Ovary (tissue), 9 donors: ENCODE results near the gene LDHA. TPM values are rescaled to one million over a fixed set of nuclear protein-coding genes. Genes with fewer than 3 reads are reported as not detected.

ENCODE experiments used
- DNase-seq, 5 donors: peaks; one replicate each; pipeline ENCODE4 v3.0.0-alpha.2; 2019 to 2020
- H3K27ac ChIP-seq, 2 donors: fragments of 200-600 bp; one replicate each; pipeline versions ENCODE4 v1.5.1 to v1.8.0; 2019 to 2022
- H3K27me3 ChIP-seq: fragments of 200-600 bp; one replicate; pipeline ENCODE4 v1.8.0; 2022
- H3K36me3 ChIP-seq: fragments of 200-600 bp; sonication (generic); one replicate; pipeline ENCODE4 v1.5.1; 2019
- H3K4me1 ChIP-seq: one replicate; pipeline ENCODE4 v1.8.1; 2013; ENCODE audit warnings: mild to moderate bottlenecking, moderate library complexity; ENCODE audit not compliant: insufficient read depth
- H3K4me3 ChIP-seq: fragments of 200-600 bp; sonication (generic); one replicate; pipeline ENCODE4 v1.5.1; 2017
- H3K9me3 ChIP-seq, 2 donors: fragments of 200-600 bp in 1 of 2; sonication (generic) in 1 of 2; one replicate each; pipeline versions ENCODE4 v1.5.1 to v1.8.1; 2013 to 2019; ENCODE audit warnings: mild to moderate bottlenecking in 1 of 2, moderate library complexity in 1 of 2
- EP300 ChIP-seq: sonication (generic); formaldehyde crosslinking; IDR thresholded peaks from one replicate; pipeline ENCODE4 v1.6.1; 2017; ENCODE audit warnings: antibody characterized with exemption
- POLR2A ChIP-seq: fragments of 450-650 bp; IDR thresholded peaks from one replicate; pipeline ENCODE4 v1.6.1; 2017; ENCODE audit warnings: antibody characterized with exemption, mild to moderate bottlenecking, moderate library complexity
- WGBS, 3 donors: extraction: QIAGEN DNeasy Blood & Tissue Kit in 1 of 3; methylation state at CpG; one replicate each; pipeline versions ENCODE4 v1.1.5 to v1.1.7; 2013 to 2017; 5-methylcytosine and 5-hydroxymethylcytosine counted together
- intact Hi-C, 4 donors: fragments of 100-400 bp; cut with DNase I; formaldehyde crosslinking; loops; one replicate each; pipeline versions ENCODE4 v1.11.0 to v1.15.1; 2022 to 2023
- polyA plus RNA-seq, 2 donors: library from polyadenylated mRNA; stranded (reverse); fragments of 200-250 nt in 1 of 2; fragments of 350-450 nt in 1 of 2; fragmentation: Illumina TruSeq in 1 of 2; extraction: RNeasy Lipid Tissue Mini Kit (QIAGEN cat#74804) in 1 of 2; gene quantifications; one replicate each; pipeline ENCODE4 v1.2.3, GENCODE V29; 2013 to 2014
- total RNA-seq, 7 donors: library from RNA; depleted of rRNA in 2 of 7; stranded (reverse); fragments of >200 nt in 2 of 7; fragmentation: NEBNext Ultra II Directional in 3 of 7; extraction: Animal tissue kit (Norgen Biotek cat#: 25700) in 3 of 7; gene quantifications; one replicate each; pipeline versions ENCODE4 v1.1.0 to v1.2.4, GENCODE V29; 2016 to 2023
- TF ChIP-seq, protein P1 (sequence below), 3 donors: fragments of 450-650 bp in 2 of 3; fragments of 200-600 bp in 1 of 3; IDR thresholded peaks; one replicate each; pipeline versions ENCODE4 v1.5.1 to v1.8.0; 2016 to 2022; ENCODE audit warnings: antibody characterized with exemption in 3 of 3, mild to moderate bottlenecking in 1 of 3
- donor health status: DM: no; HTN: no; CAD: no; lungs with moderate emphysema.
- donor health status: DM: no; HTN: no; CAD: no.
- donor health status: Bipolar disorder and iron deficiency.
- donor health status: DM: yes; HTN: yes; CAD: no.
- donor health status: DM: no; HTN: no; CAD: no.
- donor health status: DM: yes; HTN: yes; CAD: no.

Gene LDHA
- total and polyA plus RNA-seq, 9 donors, result 110 to 444 (median 199) TPM

DNA sequence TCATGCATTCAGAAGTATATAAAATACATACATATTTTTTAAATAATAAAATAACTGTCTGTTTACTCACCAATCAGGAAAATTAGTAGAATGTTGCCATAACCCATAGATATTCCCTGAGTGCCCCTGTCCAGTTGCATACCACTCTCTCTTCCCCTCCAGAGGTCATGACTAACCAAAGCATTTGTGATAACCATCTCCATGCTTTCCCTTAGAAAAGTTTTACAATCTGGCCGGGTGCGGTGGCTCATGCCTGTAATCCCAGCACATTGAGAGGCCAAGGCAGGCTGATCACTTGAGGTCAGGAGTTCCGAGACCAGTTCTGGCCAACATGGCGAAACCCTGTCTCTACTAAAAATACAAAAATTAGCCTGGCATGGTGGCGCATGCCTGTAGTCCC is 33.2 kb upstream of the LDHA start:
- Histone ChIP-seq H3K4me1 (no peaks in the 10 kb centered on the region), H3K9me3 (no peaks in the 10 kb centered on the region), H3K4me3 (no peak overlapping the region), H3K36me3 (no peaks in the 10 kb centered on the region), H3K27me3 (no peaks in the 10 kb centered on the region), H3K27ac (no peak overlapping the region)
- WGBS, 3 donors, result 88 to 97% (median 93%) methylated on average over 5 of the region's 5 CpGs
- DNase-seq, result no peak
- intact Hi-C loops, result no loop called here
- TF ChIP-seq, protein P1, sequence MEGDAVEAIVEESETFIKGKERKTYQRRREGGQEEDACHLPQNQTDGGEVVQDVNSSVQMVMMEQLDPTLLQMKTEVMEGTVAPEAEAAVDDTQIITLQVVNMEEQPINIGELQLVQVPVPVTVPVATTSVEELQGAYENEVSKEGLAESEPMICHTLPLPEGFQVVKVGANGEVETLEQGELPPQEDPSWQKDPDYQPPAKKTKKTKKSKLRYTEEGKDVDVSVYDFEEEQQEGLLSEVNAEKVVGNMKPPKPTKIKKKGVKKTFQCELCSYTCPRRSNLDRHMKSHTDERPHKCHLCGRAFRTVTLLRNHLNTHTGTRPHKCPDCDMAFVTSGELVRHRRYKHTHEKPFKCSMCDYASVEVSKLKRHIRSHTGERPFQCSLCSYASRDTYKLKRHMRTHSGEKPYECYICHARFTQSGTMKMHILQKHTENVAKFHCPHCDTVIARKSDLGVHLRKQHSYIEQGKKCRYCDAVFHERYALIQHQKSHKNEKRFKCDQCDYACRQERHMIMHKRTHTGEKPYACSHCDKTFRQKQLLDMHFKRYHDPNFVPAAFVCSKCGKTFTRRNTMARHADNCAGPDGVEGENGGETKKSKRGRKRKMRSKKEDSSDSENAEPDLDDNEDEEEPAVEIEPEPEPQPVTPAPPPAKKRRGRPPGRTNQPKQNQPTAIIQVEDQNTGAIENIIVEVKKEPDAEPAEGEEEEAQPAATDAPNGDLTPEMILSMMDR (IDR thresholded peaks at IDR 0.05), result no peak
- TF ChIP-seq EP300 (no peak), POLR2A (no peak)

DNA sequence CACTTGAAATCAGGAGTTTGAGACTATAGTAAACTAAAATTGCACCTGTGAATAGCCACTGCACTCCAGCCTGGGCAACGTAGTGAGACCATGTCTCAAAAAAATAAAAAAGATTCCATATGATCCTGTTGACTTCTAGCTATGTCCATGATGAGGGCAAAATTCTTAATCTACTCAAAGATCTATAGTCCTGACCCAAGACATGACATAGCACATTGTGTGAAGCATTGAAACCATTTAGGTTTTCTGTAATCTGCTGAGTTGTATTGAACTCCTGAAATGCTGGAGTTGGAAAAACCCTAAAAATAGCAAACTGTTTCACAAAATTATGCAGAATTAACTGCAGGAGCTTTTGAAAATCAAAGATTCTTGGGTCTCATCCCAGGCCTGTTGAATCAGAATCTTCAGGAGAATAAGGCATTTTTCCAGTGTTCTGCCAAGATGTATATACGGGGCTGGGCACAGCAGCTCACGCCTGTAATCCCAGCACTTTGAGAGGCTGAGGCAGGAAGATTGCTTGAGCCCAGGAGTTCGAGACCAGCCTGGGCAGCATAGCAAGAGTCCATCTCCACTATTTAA is 29.8 kb upstream of the LDHA start:
- Histone ChIP-seq H3K9me3 (no peaks in the 10 kb centered on the region), H3K27ac (no peak overlapping the region), H3K4me1 (no peaks in the 10 kb centered on the region), H3K4me3 (no peak overlapping the region), H3K36me3 (no peaks in the 10 kb centered on the region), H3K27me3 (no peaks in the 10 kb centered on the region)
- DNase-seq, result no peak
- intact Hi-C loops, result no loop called here
- no peak for TF ChIP-seq EP300
- TF ChIP-seq, protein P1 (IDR thresholded peaks at IDR 0.05), result no peak
- WGBS, 3 donors, result 77 to 92% (median 90%) methylated on average over 4 of the region's 4 CpGs

DNA sequence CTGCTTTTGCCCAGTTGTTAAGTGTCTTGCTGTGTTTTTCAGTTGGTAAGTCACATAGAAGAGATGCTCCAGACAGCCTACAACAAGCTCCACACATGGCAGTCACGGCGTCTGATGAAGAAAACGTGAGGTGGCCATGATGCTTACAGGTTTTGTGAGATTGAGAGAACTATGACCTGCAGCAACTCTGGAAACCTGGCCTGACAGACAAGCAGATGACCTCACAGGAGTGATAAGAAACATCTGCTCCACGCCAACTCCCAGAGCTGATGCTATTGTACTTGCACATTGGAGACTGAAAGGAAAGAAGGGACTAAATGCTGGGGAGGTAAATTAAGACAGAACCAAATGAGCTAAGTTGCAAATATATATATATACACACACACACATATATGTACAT is 28.6 kb upstream of the LDHA start:
- Histone ChIP-seq H3K36me3 (no peaks in the 10 kb centered on the region), H3K27ac (no peak overlapping the region), H3K4me3 (no peak overlapping the region), H3K4me1 (no peaks in the 10 kb centered on the region), H3K27me3 (no peaks in the 10 kb centered on the region), H3K9me3 (no peaks in the 10 kb centered on the region)
- TF ChIP-seq, protein P1 (IDR thresholded peaks at IDR 0.05), result no peak
- no peak for TF ChIP-seq POLR2A
- WGBS, 3 donors, result 85 to 93% (median 88%) methylated on average over 4 of the region's 4 CpGs
- intact Hi-C loops, result no loop called here
- no peak for DNase-seq

DNA sequence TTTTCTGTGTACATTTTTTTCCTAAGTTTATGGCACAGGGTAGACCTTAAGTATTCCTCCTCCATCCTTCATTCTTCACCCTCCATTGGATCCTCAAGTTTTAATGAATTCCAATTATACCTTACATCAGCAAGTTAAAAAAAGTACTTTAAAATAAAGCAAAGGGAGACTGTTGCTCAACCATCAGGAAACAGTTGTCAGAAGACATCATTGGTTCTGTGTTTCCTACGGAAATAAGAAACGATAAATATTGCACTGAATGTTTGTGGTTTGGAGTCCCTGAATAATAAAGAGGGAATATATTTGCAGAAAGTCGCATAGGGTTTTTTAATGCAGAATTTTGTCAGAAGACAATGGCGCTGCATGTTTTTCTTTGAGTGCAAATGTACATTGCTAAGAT is 28.1 kb upstream of the LDHA start:
- H3K4me3 ChIP-seq, result no peak overlapping the region
- 89 to 94% (median 91%) methylated on average over 4 of the region's 4 CpGs for WGBS, 3 donors
- H3K9me3 ChIP-seq, result no peaks in the 10 kb centered on the region
- intact Hi-C loops, result no loop called here
- H3K27me3 ChIP-seq, result no peaks in the 10 kb centered on the region
- TF ChIP-seq EP300 (no peak), POLR2A (no peak)
- TF ChIP-seq, protein P1 (IDR thresholded peaks at IDR 0.05), result no peak
- H3K36me3 ChIP-seq, result no peaks in the 10 kb centered on the region
- H3K4me1 ChIP-seq, result no peaks in the 10 kb centered on the region
- no peak overlapping the region for H3K27ac ChIP-seq
- no peak for DNase-seq
